Measurements from ENCODE around the gene EXOC2.
"Not testable (repeated sequence)": the region's sequence is repeated elsewhere in the genome, so short reads cannot be mapped to it uniquely, and the experiment has no call there.

EXOC2 gene

GRCh38 chr6:626236-626635, 66.7 kb downstream of the EXOC2 start:
- no peak for DNase-seq (ENCODE audit: low spot score)

- peak; percentile 9 for DNase-seq (ENCODE audit: low spot score)
Measured at GRCh38 chr6:624979-625378, 68.0 kb downstream of the EXOC2 start.

GRCh38 chr6:622462-622861, 70.5 kb downstream of the EXOC2 start:
- no peak for DNase-seq (ENCODE audit: low spot score)

GRCh38 chr6:621931-622330, 71.0 kb downstream of the EXOC2 start:
- DNase-seq (ENCODE audit: low spot score): no peak

- DNase-seq (ENCODE audit: low spot score): no peak
Measured at GRCh38 chr6:620950-621349, 72.0 kb downstream of the EXOC2 start.

GRCh38 chr6:620166-620565, 72.8 kb downstream of the EXOC2 start:
- DNase-seq (ENCODE audit: low spot score): no peak

- DNase-seq (ENCODE audit: low spot score): no peak
Measured at GRCh38 chr6:617456-618100, 75.4 kb downstream of the EXOC2 start.

GRCh38 chr6:613981-614380, 79.0 kb downstream of the EXOC2 start:
- DNase-seq (ENCODE audit: low spot score): no peak

- DNase-seq (ENCODE audit: low spot score): no peak
Measured at GRCh38 chr6:611928-612327, 81.0 kb downstream of the EXOC2 start.

GRCh38 chr6:610882-611281, 82.1 kb downstream of the EXOC2 start:
- no peak for DNase-seq (ENCODE audit: low spot score)

GRCh38 chr6:609905-610304, 83.0 kb downstream of the EXOC2 start:
- no peak for DNase-seq (ENCODE audit: low spot score)

GRCh38 chr6:606829-607379, 86.0 kb downstream of the EXOC2 start:
- DNase-seq (ENCODE audit: low spot score): no peak

- not testable (repeated sequence) for DNase-seq (ENCODE audit: low spot score)
Measured at GRCh38 chr6:605895-606294, 87.0 kb downstream of the EXOC2 start.

- no peak for DNase-seq (ENCODE audit: low spot score)
Measured at GRCh38 chr6:604579-604978, 88.4 kb downstream of the EXOC2 start.

GRCh38 chr6:603265-603664, 89.7 kb downstream of the EXOC2 start:
- no peak for DNase-seq (ENCODE audit: low spot score)

GRCh38 chr6:599576-600448, 93.1 kb downstream of the EXOC2 start:
- DNase-seq (ENCODE audit: low spot score): no peak

GRCh38 chr6:593907-594212, 99.1 kb downstream of the EXOC2 start:
- no peak for DNase-seq (ENCODE audit: low spot score)

GRCh38 chr6:593139-593906, 99.6 kb downstream of the EXOC2 start:
- peak; percentile 36 for DNase-seq (ENCODE audit: low spot score)

GRCh38 chr6:589090-589489, 103.8 kb downstream of the EXOC2 start:
- no peak for DNase-seq (ENCODE audit: low spot score)

- DNase-seq (ENCODE audit: low spot score): no peak
Measured at GRCh38 chr6:586553-586952, 106.4 kb downstream of the EXOC2 start.

GRCh38 chr6:583635-584034, 109.3 kb downstream of the EXOC2 start:
- DNase-seq (ENCODE audit: low spot score): no peak

- no peak for DNase-seq (ENCODE audit: low spot score)
Measured at GRCh38 chr6:583116-583515, 109.8 kb downstream of the EXOC2 start.

GRCh38 chr6:582370-582769, 110.6 kb downstream of the EXOC2 start:
- DNase-seq (ENCODE audit: low spot score): no peak

All from hepatic stellate cell (primary cell).